Right lobe of liver (tissue), 4 donors: Measurements from ENCODE around the gene RAVER1.

Experiments
- CTCF ChIP-seq, 4 donors: fragments of 200-600 bp in 3 of 4; fragments of 450-650 bp in 1 of 4; IDR thresholded peaks; one replicate each; pipeline versions ENCODE4 v1.5.1 to v1.8.0; 2016 to 2022; ENCODE audit warnings: antibody characterized with exemption in 4 of 4, mild to moderate bottlenecking in 2 of 4
- POLR2A ChIP-seq: fragments of 450-650 bp; IDR thresholded peaks from one replicate; pipeline ENCODE4 v1.6.1; 2017; ENCODE audit warnings: antibody characterized with exemption, mild to moderate bottlenecking
- donor health status: DM: no; HTN: no; CAD: no.
- donor health status: DM: no; HTN: no; CAD: no.
- donor health status: DM: no; HTN: yes; CAD: no.

- TF ChIP-seq CTCF (IDR thresholded peaks at IDR 0.05) = no peak
- TF ChIP-seq POLR2A = no peak
These were observed 7.6 kb downstream of the RAVER1 start for GRCh38 chr19:10325732-10326131.
